ENCODE measurements around the gene TRPV4. TPM values are rescaled to one million over a fixed set of nuclear protein-coding genes. Genes with fewer than 3 reads are reported as not detected.

TRPV4 gene
- total RNA-seq, 1 experiment from 2014 or later = 2.4 TPM

DNA sequence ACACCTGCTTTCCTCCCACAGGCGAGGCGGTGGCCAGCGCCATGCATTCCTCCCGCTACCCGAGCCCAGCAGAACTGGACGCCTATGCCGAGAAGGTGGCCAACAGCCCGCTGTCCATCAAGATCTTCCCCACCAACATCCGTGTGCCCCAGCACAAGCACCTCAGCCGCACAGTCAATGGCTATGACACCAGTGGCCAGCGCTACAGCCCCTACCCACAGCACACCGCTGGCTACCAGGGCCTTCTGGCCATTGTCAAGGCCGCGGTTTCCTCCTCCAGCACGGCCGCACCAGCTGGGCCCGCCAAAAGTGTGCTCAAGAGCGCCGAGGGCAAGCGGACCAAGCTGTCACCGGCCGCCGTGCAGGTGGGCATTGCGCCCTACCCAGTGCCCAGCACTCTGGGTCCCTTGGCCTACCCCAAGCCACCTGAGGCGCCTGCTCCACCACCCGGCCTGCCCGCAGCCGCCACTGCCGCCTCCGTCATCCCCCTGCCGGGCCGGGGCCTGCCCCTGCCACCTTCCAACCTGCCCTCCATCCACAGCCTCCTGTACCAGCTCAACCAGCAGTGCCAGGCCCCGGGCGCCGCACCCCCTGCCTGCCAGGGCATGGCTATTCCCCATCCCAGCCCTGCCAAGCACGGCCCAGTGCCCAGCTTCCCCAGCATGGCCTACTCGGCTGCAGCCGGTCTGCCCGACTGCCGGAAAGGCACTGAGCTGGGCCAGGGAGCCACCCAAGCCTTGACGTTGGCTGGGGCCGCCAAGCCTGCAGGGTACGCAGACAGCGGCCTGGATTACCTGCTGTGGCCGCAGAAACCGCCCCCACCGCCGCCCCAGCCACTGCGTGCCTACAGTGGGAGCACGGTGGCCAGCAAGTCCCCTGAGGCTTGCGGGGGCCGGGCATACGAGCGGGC lies 65.0 kb downstream of the TRPV4 start:
- Histone ChIP-seq H3K9me3 (ENCODE audit: low read length) (no peaks in the 10 kb centered on the region), H3K36me3 (ENCODE audit: low read depth, low read length) (no peaks in the 10 kb centered on the region; the same call in 1 of the 2 replicates), H3K27ac (ENCODE audit: low read length) (no peak overlapping the region), H4K20me1 (ENCODE audit: low read length) (no peaks in the 10 kb centered on the region), H3K27me3 (ENCODE audit: low read length) (no peaks in the 10 kb centered on the region), H3K79me2 (ENCODE audit: low read length) (peaks cover 21% of the 10 kb centered on the region), H3K9ac (ENCODE audit: low read length) (no peak overlapping the region), H3K4me3 (ENCODE audit: low read length) (no peak overlapping the region), H2AFZ (ENCODE audit: low read length) (no peak overlapping the region), H3K4me1 (ENCODE audit: insufficient read depth, low read length) (peaks cover 10% of the 10 kb centered on the region), H3F3A (ENCODE audit: low read length, unreplicated experiment) (no peaks in the 10 kb centered on the region), H3K4me2 (ENCODE audit: low read length) (no peak overlapping the region), H3K9me2 (replicated peaks; ENCODE audit: low read length) (no peaks in the 10 kb centered on the region)
- BruUV-seq (replicated peaks) = no TSS peak
- DNase-seq (no peak), ATAC-seq (no peak)
- no peak for TF ChIP-seq EZH2phosphoT487 (IDR thresholded peaks at IDR 0.05; ENCODE audit: borderline replicate concordance, low read length)
- TF ChIP-seq, protein P1, sequence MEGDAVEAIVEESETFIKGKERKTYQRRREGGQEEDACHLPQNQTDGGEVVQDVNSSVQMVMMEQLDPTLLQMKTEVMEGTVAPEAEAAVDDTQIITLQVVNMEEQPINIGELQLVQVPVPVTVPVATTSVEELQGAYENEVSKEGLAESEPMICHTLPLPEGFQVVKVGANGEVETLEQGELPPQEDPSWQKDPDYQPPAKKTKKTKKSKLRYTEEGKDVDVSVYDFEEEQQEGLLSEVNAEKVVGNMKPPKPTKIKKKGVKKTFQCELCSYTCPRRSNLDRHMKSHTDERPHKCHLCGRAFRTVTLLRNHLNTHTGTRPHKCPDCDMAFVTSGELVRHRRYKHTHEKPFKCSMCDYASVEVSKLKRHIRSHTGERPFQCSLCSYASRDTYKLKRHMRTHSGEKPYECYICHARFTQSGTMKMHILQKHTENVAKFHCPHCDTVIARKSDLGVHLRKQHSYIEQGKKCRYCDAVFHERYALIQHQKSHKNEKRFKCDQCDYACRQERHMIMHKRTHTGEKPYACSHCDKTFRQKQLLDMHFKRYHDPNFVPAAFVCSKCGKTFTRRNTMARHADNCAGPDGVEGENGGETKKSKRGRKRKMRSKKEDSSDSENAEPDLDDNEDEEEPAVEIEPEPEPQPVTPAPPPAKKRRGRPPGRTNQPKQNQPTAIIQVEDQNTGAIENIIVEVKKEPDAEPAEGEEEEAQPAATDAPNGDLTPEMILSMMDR (conservative IDR thresholded peaks at IDR 0.05; ENCODE audit: low read depth, low read length) = no peak
- no peak for TF ChIP-seq EZH2 (IDR thresholded peaks at IDR 0.05; ENCODE audit: low read length, unreplicated experiment)
- intact Hi-C loops (cut with micrococcal nuclease) = no loop called here
- ChIA-PET POLR2A (ENCODE audit: unreplicated experiment) (no interaction called here), CTCF (no interaction called here)

DNA sequence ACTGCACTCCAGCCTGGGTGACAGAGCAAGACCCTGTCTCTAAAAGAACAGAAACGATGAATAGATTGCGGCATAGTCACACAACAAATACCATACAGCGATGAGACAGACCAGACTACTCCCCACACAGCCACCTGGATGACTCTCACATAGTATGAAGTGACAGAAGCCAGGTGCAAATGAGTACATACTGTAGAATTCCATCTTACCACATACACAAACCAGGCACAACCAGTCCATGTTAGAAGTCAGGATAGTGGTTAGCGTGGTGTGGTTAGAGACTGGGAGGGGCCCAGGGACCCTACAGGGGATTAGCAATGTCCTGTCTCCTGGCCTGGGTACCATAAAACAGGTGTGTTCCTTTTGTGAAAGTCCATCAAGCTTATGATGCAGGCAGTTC lies 65.7 kb downstream of the TRPV4 start:
- H3K79me2 ChIP-seq (ENCODE audit: low read length) = peaks cover 18% of the 10 kb centered on the region
- H2AFZ ChIP-seq (ENCODE audit: low read length) = no peak overlapping the region
- H3K36me3 ChIP-seq (ENCODE audit: low read depth, low read length) = no peaks in the 10 kb centered on the region; the same call in 1 of the 2 replicates
- no peaks in the 10 kb centered on the region for H3K9me2 ChIP-seq (replicated peaks; ENCODE audit: low read length)
- H3K4me2 ChIP-seq (ENCODE audit: low read length) = no peak overlapping the region
- POLR2A ChIA-PET (ENCODE audit: unreplicated experiment) = no interaction called here
- intact Hi-C loops (cut with micrococcal nuclease) = no loop called here
- no peak overlapping the region for H3K9ac ChIP-seq (ENCODE audit: low read length)
- H4K20me1 ChIP-seq (ENCODE audit: low read length) = no peaks in the 10 kb centered on the region
- CTCF ChIA-PET = interaction anchor here (0.7 kb wide), 1 partner anchor 13 kb away, joined by 4 read pairs; no protein-coding TSS in a partner anchor
- H3K27me3 ChIP-seq (ENCODE audit: low read length) = no peaks in the 10 kb centered on the region
- no TSS peak for BruUV-seq (replicated peaks)
- H3K9me3 ChIP-seq (ENCODE audit: low read length) = no peaks in the 10 kb centered on the region
- TF ChIP-seq EZH2phosphoT487 (IDR thresholded peaks at IDR 0.05; ENCODE audit: borderline replicate concordance, low read length) (no peak), EZH2 (IDR thresholded peaks at IDR 0.05; ENCODE audit: low read length, unreplicated experiment) (no peak)
- TF ChIP-seq, protein P1 (conservative IDR thresholded peaks at IDR 0.05; ENCODE audit: low read depth, low read length) = no peak
- H3K4me1 ChIP-seq (ENCODE audit: insufficient read depth, low read length) = peaks cover 8% of the 10 kb centered on the region
- no peak overlapping the region for H3K27ac ChIP-seq (ENCODE audit: low read length)
- no peaks in the 10 kb centered on the region for H3F3A ChIP-seq (ENCODE audit: low read length, unreplicated experiment)
- H3K4me3 ChIP-seq (ENCODE audit: low read length) = no peak overlapping the region
- DNase-seq = no peak
- ATAC-seq = no peak

Measured in PC-3 (cell line).